ENCODE data around the gene MSI2.

DNA sequence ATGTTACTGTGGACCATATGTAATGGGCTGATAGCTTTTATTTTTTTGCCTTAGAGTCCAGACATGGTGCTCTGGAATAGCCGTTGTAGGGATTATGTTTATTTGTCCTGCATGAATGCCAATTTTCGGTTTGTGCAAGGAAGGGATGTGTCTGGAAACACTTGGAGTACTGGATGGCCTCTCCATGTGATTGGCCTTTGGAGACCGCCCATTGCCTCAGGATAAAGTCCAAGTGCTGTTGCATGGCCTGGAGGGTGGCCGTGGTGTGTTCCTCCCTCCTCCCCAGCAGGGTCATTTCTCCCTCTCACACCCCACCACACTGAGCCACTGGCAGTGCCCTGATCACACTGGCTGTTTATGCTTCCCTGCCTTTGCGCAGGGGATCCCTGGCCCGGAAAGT, 93.9 kb downstream of the MSI2 start:
- no peak for TF ChIP-seq POLR2A (IDR thresholded peaks at IDR 0.05)
- no peak for TF ChIP-seq CTCF (IDR thresholded peaks at IDR 0.05)
